Stimulated activated CD8-positive, alpha-beta memory T cell treated with anti-CD3 and anti-CD28 coated beads, Interleukin-7, amount 100 ng/mL, for 24 hours (primary cell): Measurements from ENCODE around the gene CRACR2B.
A peak's percentile ranks its signal among the peaks of the same experiment; 100 is the strongest.

Experiments used
- DNase-seq: peaks from one replicate; pipeline ENCODE4 v3.0.0-alpha.2; 2020; ENCODE audit warnings: low read depth

The CRACR2B gene

DNA sequence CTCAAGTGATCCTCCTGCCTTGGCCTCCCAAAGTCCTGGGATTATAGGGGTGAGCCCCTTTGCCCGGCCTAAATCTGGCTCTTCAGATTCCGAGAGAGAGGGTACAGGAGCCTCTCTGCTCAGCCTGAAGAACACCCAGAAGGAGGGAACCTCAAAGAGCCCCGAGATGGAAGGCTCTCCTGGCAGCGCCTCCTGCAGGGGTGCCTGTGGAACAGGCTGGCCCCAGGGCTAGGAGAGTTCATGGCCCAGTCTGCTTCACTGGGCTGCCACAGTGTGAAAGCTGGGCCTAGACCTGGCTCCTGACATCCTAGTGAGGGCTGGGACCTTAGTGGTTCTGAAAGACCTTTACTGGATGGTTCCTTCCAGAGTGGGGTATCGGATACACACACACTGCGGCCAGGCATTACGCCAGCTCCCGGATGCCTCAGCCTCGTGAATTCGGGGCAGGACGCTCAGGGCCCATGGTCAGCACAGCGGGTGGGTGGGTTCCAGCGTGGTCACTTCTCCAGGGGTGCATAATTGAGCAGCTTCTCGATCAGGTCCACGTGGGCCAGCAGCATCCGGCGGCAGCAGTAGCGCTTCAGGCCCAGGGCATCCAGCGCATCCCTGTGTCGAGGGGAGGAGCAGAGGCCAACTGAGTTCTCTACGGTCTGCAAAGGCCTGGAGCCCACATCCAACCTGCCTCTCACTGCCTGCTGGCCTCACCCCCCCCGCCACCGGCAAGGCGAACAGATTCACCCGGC is 12.3 kb downstream of the CRACR2B start:
- no peak for DNase-seq

DNA sequence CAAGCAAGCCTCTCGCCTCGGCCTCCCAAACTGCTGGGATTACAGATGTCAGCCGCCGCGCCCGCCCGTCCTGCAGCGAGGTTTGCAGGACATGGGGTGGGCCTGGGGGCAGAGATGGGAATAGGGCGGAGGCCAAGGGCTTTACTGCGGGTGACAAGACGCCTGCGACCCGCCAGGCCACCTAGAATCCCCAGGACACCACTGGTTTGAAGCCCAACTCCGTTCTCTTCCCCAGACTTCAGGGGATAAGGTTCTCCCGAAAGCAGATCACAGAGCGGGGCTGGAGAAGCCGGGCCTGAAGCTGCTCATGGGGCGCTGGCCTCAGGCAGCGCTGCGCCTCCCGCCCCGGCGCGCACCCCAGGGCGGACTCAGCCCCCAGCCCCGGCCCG is 14.3 kb downstream of the CRACR2B start:
- DNase-seq, result no peak

DNA sequence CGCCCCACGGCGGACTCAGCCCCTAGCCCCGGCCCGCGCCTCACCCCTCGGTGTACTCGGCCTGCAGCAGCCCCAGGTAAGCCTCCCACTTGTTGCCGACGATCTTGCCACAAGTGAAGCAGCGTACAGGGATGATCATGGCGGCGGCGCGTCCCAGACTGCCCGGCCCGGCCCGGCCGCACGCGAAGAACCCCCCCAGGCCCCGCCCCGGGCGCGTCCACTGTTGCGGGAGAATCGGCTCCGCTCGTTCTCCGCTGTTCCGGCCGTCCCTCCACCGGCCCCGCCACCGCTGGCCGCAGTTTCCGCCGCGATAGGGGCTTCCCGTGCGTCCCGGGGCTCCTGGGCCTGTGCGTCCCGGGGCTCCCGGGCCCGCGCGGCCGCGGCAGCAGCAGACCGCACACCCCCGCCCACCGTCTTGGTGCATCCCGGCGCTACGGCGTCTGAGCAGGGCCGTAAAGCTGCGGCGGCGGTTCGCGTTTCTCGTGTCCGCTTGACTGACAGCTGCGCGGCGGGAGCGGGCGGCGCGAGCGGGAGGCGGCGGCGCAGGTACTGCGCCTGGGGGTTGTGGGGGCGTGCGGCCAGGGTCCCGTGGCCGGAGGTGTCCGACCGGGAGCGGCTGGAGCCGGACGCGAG is 14.8 kb downstream of the CRACR2B start, which contains the start of the genes POLR2L and TSPAN4:
Gene POLR2L (minus strand): TSS at position 160 of the 633 bp plus-strand sequence. CDS start 21 bp downstream, at position 139.
Gene TSPAN4 (plus strand): TSS at position 483 of the 633 bp plus-strand sequence. CDS start 7,453 bp downstream, outside the sequence.
- peak; percentile 70 for DNase-seq

DNA sequence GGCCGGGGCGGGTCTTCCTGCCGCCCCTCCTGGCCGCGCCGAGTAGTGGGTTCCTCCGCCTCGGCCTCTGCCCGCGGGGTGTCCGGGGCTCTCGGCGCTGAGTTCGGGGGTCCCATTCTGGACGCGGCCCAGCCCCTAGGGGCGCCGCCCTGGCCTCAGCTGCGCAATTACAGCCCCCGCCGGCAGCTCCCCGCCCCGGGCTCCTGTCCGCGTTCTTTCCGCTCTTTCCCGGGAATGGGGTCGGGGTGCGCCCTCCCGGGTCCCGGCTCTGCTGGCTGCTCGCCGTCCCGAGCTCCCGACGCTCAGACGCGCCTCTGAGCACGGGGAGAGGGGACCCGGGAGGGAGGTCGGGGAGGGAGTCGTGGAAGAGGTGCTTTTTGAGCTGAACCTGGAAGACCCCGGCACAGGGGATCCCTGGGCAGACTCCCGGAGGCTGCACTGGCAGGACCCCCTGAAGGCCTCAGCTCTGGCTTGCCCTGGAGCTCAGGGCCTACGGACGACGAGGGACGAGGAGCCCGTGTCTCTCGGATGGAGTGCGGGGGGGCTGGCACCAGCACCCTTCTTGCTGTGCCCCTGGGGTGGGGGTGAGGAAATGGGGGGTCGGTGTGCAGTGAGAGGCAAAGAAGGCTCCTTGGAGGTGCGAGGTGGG is 15.5 kb downstream of the CRACR2B start:
- no peak for DNase-seq

DNA sequence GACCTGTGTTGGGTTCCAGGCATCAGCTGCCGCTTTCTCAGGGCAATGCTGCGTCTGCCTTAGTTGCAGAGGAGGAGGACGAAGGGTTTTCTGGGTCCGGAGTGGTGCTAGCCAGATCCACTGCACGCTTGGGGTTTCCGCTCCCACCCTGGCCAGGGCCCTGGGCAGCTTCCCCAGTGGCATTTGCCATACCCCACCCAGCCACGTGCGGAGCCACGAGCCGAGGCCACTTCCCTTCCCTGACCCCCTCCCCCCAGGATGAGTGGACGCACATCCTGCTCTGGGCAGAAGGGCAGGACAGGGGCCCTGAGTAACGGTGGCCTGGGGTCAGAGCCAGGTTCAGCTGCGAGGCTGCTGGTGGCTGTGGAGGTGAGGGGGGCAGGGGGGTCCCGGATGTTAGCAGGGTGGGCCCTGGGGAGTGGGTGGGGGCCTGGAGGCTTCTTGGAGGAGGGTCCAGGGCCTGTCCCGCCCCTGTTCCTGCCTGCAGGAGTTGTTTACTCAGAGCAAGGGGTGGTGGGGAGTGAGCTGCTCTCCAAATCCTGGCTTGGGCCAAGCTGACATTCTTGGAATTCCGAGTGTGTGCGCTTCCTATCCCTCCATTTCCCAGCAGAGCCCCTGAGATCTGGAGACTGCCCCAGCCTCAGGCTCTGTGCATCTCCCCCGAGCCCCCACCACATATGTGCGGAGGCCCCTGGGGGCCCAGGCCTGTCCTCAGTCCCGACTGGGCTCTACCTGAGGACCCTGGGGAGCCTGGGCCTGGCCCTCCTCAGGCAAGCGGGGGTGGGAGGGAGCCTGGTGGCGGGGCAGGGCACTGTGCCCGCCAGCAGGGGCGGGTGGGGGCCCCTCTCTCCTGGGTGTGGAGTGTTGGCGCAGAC is 16.3 kb downstream of the CRACR2B start:
- DNase-seq, result no peak

DNA sequence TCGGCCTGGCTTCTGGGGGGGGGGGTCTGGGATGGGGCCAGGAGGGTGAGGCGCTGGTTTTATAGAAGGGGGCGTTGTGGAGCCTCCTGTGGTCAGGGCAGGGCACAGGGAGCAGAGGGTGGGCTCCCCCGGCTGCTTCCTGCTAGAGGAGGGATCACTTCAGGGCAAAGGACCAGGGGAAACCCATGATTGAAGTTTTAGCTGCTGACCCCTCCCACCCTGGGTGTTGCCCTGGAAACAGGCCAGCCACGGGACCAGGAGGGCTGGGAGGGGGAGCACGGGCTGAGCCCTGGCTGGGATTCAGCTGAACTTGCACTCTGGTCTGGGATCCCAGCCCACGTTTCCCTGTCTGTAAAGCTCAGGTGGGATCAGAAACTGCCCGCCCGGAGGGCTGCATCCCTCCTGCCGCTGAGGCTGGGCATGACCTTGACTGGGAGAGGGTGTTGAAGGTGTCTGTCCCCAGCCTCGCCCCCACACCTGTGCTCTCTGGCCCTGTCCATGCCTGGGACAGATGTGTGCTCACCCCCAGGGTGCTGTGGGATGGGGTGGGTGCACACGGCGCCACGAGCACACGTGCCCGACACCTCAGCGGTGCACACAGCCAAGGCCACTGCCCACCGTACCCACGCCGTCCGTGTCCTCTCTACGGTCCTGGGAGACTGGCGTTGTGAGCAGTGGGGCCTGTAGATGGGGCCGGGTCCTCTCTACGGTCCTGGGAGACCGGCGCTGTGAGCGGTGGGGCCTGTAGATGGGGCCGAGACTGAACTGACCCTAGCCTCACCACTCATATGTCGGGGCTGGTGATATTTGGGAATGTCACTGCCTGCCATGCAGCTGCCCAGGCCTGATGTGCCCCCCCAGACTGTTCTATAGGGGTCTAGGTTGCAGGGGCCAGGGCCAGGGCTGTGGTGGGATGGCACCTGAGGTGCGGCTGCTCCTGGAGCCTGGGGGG is 17.2 kb downstream of the CRACR2B start:
- DNase-seq, result no peak

DNA sequence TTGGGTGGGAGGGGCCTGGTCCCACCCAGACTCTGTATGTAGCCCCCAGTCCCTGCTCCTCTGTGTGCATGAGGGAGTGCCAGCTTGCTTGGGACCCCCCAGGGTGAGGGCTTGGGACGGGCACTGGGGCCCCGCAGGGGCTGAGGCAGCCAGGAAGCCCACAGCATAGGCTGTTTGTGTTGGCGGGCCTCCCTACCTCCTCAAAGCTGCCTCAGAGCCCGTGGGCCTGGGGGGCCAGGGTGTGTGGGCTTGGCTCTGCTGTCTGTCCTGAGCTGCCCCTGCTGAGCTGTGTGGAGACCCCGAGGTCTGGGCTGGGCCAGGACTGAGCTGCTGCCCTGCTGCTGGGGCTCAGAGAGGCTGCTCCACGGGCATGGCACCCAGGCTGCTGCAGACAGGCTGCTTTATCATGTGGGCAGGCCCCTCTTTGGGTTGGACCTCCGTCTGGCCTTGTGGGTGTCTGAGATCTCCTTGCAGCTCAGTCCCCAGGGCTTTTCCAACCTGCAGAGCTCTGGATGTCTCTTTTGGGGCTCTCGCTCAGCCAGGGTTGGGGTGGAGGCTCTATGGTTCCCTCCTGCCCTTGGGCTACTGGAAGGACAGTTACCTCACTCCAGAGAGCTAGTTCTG is 18.3 kb downstream of the CRACR2B start:
- DNase-seq, result no peak

DNA sequence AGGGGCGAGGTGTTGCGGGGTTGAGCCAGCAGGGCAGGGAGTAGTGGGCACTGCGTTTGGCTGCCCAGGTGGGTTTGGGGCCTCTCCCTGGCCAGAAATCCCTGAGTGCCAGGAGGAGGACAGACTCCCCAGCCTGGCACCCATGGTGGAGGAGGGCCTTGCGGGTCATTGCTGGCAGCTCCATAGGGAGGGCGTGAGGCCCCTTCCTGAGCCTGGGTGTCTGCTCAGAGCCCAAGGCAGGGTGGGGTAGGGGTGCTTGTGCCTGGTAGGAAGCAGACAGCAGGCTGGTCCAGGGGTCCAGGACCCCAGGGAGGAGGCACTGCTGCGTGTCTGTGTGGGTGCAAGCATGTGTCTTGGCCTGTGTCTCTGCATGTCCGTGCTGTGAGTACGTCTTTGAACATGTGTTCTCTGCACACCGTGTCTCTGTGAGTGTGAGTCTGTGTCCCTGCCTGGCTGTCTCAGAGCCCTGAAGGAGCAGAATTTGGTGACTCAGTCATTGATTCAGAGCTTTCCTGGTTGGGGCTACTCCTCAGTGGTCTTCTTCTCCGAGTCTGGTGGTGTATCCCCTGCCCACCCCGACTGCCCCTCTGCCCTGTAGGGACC is 18.9 kb downstream of the CRACR2B start:
- DNase-seq, result no peak

DNA sequence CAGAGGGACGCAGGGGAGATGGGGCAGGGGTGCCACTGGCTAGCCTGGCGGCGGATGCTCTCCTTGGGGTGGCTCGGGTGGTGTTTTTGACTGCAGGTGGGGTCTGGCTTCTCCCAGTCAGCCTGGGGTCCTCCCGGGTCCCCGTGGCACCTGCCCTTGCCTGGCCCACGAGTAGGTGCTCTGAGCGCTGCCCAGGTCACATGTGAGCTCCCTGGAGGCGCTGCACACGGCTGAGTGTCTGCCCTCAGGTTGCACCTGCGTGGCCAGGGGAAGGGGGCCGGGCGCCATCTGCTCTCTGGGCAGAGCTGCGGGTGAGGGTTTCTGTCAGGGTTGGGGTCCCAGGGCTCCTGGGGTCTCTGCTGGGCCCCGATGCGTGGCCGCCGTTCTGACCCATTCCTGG is 20.2 kb downstream of the CRACR2B start:
- no peak for DNase-seq

DNA sequence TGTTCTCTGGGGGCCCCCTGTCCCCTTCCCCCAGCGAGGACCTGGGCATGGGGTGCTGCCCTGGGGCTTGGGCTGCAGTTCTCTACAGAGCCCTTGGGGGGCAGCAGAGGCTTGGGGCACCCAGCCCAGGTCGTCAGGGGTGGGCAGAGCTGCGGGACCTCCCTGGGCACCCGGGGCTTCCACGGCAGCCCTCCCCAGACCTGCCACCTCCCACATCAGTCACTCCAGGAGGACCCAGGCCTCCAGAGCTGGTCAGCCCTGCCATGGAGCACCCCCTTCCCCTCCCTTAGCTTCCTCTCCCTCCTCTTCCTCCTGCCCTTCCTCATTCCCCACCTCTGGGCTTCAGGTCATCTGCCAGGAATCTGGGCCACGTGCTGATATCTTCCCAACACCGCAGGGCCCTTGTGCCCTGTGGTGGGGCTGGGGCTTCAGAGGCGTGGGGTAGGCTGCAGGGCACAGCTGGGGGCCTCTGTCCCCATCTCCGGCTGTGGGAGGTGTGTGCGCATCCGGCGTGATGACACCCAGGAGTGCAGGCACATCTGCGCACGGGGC is 20.7 kb downstream of the CRACR2B start:
- no peak for DNase-seq

DNA sequence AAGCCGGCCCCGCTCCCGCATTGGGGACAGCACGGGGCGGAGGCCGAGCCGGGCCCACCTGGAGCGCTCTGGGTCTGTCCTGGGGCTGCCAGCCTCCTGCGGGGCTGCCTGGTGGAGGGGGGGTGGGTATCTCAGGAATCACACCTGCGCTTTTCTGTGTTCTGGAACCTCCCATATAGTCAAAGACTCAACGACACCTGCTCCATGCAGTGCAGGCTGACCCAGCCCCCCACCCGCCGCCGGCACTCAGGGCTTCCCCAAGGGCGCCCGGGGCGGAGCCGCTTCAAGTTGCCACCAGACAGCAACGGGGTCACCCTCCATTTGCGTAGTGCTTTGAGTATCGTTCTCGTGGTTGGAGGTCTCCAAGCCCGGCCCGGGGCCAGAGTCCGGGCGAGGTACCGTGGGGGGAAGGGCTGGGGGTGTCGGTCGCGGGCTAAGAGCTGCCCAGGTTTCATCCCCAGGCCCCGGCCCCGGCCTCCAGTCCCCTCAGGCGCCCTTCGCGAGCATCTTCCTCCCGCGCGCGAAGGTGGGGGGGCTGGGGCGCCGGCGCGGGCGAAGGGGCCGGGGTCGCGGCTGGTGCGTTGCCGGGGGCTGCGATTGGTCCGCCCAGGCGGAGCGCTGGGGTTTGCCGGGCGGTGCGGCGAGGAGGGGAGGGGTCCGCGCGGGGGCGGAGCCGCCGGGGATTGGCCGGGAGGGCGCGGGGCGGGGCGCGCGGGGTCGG is 21.5 kb downstream of the CRACR2B start:
- no peak for DNase-seq

DNA sequence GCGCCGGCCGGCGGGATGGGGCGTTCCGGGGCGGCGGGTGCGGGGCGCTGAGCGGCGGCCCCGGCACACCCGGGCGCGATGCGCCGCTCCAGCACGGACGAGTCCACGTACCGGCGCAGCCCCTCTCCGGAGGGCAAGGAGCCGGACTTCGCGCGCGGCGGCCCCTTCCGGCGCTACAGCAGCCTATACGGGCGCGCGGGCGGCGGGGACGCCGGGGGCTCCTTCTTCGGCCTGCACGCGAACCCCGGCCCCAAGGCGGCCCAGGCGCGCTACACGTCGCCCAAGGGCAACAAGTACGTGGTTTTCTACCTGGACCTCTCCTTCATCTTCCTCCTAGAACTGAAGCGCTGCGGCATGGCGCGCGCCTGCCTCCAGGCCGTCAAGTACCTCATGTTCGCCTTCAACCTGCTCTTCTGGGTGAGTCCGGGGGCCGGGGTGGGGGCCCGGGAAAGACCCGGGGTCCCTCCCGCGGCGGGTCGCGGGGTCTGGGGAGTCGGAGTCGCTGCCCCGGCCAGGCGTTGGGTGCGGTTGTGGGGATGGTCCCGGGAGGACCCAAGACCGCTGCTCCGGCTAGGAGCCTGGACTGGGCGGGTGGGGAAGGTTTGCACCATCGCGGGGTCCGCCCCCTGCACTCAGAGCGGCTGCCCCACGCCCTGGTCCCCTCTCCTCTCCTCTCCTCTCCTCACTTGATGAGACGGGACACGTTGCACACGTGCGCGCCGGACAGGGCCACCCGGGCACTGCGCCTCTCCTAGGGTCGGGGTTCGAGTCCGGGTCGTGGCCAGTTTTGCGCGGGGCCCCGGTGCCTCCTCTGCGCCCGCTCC is 22.4 kb downstream of the CRACR2B start:
- DNase-seq, result no peak

DNA sequence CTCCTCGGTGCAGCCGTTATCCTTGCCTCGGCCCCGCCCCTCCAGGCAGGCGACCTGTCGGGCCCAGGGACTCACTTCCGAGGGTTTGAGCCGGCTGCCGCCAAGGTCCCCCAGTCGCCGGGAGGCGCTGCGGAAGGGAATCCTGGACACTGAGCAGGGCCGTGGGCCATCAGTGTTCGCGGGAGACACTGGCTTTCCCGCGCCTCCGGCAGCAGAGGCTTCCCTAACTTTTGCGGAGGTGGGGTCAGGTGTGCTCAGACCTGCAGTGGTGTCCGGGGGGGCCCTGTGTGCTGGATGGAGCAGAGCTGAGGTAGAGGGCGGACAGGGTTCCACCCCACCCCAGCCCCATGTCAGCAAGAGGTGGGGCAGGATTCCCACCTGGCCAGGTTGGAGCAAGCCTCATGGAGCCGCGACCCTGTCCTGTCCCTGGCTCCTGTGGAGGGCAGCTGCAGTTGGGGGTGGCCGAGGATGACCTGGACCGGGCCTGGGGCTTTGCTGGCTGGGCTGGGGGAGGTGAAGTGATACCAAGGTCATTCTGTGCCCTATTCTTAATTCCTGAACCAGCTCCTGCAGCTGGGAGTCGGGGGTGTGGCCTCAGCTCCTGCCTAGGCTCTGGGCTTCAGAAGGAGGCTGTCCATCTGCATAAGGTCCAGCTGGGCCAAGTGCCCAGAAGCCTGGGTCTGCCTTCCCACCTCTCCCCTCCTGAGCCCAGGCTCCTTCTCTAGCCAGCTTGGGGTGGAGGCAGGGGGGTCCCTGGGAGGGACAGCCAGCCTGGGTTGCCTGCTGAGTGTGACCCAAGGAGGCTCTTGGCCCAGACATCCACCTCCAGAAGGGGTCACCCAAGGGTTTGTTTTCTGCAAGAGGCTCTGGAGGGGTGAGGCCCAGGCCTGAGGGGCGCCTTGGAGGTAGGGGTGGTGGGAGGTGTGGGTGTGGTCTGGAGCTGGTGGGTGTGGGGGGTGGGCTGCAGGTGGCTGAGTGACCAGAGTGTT is 23.4 kb downstream of the CRACR2B start:
- no peak for DNase-seq

DNA sequence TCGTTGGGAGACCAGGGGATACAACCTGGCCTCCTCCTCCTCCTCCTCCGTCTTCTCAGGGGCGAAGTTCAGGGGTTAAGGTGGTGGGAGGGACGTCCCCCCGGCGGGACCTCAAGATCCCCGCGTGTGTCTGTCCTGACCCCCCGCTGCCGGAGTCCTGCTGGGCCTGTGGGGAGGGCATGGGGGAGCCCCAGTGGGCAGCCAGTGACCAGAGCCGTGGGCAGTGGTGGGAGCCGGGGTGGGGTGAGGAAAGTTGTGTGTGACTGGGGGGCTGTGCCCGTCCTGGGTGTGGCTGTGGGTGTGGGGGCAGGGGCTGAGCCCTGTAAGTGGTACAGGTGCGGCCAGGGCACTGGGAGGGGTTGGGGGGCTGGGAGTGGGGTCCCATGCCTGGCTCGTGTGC is 25.0 kb downstream of the CRACR2B start:
- no peak for DNase-seq

DNA sequence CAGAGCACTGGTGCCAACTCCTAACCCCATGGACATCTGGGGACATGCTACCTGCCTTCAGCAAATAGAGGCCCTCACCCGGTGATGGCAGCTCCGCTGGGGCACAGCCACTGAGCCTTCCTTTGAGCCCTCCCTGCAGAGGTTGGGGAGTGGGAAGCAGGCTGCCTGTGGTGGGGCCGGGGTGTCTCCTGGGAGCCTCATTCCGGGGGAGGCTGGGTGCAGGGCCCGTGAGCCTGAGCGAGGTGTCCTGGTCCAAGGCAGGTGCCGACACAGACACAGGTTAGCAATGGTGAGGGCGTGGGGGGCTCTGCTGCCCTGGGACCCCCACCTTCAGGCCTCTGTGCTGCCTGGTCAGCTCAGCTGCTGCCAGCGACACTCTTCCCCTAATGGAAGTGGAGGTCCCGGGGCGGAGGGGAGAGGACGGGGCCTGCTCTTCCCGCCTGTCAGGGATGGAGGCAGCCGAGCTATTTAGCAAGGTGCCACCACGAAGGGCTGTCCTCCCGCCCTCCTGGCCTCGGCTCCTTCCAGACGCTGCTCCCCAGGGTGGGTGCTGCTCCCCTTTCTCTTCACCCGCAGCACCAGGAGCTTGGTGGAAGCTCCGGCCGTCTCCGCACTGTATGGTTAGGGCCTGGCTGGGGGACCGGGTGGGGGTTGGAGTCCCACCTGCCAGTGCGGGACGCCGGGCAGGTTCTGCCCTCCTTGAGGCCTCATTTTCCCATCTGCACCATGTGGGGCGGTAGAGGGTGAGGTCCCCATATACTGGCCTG is 26.1 kb downstream of the CRACR2B start:
- DNase-seq, result no peak
